ENCODE data around the gene GOLGA3. TPM values are rescaled to one million over a fixed set of nuclear protein-coding genes. Genes with fewer than 3 reads are reported as not detected.

GOLGA3 gene
- total and polyA plus RNA-seq, 9 of the 15 experiments (the other 6 are each of a cell fraction or from before 2014, with no cell fraction given) = 1.9 to 48.1 (median 18.4) TPM

DNA sequence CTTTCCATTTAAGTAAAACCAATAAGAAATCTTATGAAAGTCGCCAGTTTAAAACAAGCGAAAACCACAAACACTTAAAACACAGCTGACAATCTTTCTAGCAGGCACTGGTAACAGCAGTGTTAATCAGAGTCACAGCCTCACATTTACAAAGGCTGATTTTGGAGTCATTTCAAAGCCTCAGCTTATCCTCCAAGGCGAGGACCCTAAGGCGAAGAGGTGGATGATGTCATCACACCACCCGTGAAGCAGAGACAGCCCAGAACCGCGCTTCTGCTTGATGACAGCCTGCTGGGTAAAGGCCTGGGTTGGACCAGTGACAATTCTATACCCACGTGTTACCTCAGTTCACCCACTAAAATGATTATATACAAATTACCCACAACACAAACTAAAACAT, 10.1 kb downstream of the GOLGA3 start:
- 84% methylated on average over 8 of the region's 8 CpGs for WGBS (ENCODE audit: insufficient coverage, low coverage, missing lambda C conversion rate)
- ATAC-seq (no peak), DNase-seq (ENCODE audit: extremely low read depth in 1 of 4, low spot score in 3 of 4) (no peak), FAIRE-seq (no peak)
- H3K27ac ChIP-seq (ENCODE audit: extremely low read depth, low read depth, low read length) = no peak overlapping the region
- H3K9me3 ChIP-seq (replicated peaks; ENCODE audit: control insufficient read depth, insufficient read depth, low read depth, low read length) = no peaks in the 10 kb centered on the region
- peaks cover 76% of the 10 kb centered on the region; the same call in 2 of the 3 replicates for H3K36me3 ChIP-seq (ENCODE audit: control insufficient read depth, insufficient read depth, low read length)
- in situ Hi-C loops (cut with MboI) (no loop called here), intact Hi-C loops (cut with micrococcal nuclease) (no loop called here)
- H3K4me1 ChIP-seq (replicated peaks in 1 of 2; ENCODE audit: control insufficient read depth in 2 of 2, insufficient read depth in 2 of 2, low read length in 2 of 2) = no peaks in the 10 kb centered on the region
- ChIA-PET CTCF (ENCODE audit: low intra/inter-chr PET ratio) (no interaction called here), POLR2A (interaction anchor here (0.6 kb wide), 1 partner anchor 8 kb away, joined by 3 read pairs; no protein-coding TSS in a partner anchor)
- H3K9ac ChIP-seq (ENCODE audit: insufficient read depth in 1 of 2, low read depth in 2 of 2, low read length in 2 of 2) = no peak overlapping the region
- H3K79me2 ChIP-seq (ENCODE audit: control insufficient read depth, insufficient read depth, low read length) = peaks cover 7% of the 10 kb centered on the region; the same call in 2 of the 3 replicates
- BruUV-seq (replicated peaks) = no TSS peak
- no peak overlapping the region for H3K4me3 ChIP-seq
- H3K9me1 ChIP-seq (ENCODE audit: control insufficient read depth, insufficient read depth, low read length) = peaks cover 3% of the 10 kb centered on the region
- H3K27me3 ChIP-seq (ENCODE audit: control insufficient read depth in 2 of 2, insufficient read depth in 2 of 2, low read length in 2 of 2) = no peaks in the 10 kb centered on the region
- TF ChIP-seq, protein P1, sequence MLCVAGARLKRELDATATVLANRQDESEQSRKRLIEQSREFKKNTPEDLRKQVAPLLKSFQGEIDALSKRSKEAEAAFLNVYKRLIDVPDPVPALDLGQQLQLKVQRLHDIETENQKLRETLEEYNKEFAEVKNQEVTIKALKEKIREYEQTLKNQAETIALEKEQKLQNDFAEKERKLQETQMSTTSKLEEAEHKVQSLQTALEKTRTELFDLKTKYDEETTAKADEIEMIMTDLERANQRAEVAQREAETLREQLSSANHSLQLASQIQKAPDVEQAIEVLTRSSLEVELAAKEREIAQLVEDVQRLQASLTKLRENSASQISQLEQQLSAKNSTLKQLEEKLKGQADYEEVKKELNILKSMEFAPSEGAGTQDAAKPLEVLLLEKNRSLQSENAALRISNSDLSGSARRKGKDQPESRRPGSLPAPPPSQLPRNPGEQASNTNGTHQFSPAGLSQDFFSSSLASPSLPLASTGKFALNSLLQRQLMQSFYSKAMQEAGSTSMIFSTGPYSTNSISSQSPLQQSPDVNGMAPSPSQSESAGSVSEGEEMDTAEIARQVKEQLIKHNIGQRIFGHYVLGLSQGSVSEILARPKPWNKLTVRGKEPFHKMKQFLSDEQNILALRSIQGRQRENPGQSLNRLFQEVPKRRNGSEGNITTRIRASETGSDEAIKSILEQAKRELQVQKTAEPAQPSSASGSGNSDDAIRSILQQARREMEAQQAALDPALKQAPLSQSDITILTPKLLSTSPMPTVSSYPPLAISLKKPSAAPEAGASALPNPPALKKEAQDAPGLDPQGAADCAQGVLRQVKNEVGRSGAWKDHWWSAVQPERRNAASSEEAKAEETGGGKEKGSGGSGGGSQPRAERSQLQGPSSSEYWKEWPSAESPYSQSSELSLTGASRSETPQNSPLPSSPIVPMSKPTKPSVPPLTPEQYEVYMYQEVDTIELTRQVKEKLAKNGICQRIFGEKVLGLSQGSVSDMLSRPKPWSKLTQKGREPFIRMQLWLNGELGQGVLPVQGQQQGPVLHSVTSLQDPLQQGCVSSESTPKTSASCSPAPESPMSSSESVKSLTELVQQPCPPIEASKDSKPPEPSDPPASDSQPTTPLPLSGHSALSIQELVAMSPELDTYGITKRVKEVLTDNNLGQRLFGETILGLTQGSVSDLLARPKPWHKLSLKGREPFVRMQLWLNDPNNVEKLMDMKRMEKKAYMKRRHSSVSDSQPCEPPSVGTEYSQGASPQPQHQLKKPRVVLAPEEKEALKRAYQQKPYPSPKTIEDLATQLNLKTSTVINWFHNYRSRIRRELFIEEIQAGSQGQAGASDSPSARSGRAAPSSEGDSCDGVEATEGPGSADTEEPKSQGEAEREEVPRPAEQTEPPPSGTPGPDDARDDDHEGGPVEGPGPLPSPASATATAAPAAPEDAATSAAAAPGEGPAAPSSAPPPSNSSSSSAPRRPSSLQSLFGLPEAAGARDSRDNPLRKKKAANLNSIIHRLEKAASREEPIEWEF (CRISPR knock-in tag; IDR thresholded peaks at IDR 0.05) = no peak
- TF ChIP-seq, protein P2, sequence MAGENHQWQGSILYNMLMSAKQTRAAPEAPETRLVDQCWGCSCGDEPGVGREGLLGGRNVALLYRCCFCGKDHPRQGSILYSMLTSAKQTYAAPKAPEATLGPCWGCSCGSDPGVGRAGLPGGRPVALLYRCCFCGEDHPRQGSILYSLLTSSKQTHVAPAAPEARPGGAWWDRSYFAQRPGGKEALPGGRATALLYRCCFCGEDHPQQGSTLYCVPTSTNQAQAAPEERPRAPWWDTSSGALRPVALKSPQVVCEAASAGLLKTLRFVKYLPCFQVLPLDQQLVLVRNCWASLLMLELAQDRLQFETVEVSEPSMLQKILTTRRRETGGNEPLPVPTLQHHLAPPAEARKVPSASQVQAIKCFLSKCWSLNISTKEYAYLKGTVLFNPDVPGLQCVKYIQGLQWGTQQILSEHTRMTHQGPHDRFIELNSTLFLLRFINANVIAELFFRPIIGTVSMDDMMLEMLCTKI (IDR thresholded peaks at IDR 0.05; ENCODE audit: partially characterized antibody) = no peak
- TF ChIP-seq ATF3 (IDR thresholded peaks at IDR 0.05) = peak; percentile 58
- TF ChIP-seq ATF3 (CRISPR knock-in tag; conservative IDR thresholded peaks at IDR 0.05) = no peak
- no peak overlapping the region for H2AFZ ChIP-seq (ENCODE audit: low read depth, low read length)
- no peak overlapping the region for H3K4me2 ChIP-seq (ENCODE audit: insufficient read depth, low read length)
- H4K20me1 ChIP-seq (replicated peaks; ENCODE audit: control insufficient read depth, insufficient read depth, low read length) = no peaks in the 10 kb centered on the region
